D721Med (cell line): ENCODE measurements around the gene TPH2.

Experiments used
- DNase-seq: peaks from one replicate; pipeline ENCODE4 v3.0.0; 2011; ENCODE audit warnings: low spot score; ENCODE audit not compliant: insufficient read length
- FAIRE-seq: peaks from 2 replicates; lab custom pipeline; 2011; peaks lifted over from hg19 to GRCh38; lab: Jason Lieb, UNC
- TF ChIP-seq, protein P1 (sequence below): IDR thresholded peaks from 2 replicates; pipeline ENCODE4 v1.5.1; 2012; ENCODE audit warnings: mild to moderate bottlenecking, control low read depth; ENCODE audit not compliant: insufficient read depth; ENCODE audit errors: missing control alignments

Gene TPH2

GRCh38 chr12:71958056-71958455 is 19.4 kb downstream of the TPH2 start:
- TF ChIP-seq, protein P1, sequence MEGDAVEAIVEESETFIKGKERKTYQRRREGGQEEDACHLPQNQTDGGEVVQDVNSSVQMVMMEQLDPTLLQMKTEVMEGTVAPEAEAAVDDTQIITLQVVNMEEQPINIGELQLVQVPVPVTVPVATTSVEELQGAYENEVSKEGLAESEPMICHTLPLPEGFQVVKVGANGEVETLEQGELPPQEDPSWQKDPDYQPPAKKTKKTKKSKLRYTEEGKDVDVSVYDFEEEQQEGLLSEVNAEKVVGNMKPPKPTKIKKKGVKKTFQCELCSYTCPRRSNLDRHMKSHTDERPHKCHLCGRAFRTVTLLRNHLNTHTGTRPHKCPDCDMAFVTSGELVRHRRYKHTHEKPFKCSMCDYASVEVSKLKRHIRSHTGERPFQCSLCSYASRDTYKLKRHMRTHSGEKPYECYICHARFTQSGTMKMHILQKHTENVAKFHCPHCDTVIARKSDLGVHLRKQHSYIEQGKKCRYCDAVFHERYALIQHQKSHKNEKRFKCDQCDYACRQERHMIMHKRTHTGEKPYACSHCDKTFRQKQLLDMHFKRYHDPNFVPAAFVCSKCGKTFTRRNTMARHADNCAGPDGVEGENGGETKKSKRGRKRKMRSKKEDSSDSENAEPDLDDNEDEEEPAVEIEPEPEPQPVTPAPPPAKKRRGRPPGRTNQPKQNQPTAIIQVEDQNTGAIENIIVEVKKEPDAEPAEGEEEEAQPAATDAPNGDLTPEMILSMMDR: no peak
- DNase-seq (no peak), FAIRE-seq (no peak)

DNA sequence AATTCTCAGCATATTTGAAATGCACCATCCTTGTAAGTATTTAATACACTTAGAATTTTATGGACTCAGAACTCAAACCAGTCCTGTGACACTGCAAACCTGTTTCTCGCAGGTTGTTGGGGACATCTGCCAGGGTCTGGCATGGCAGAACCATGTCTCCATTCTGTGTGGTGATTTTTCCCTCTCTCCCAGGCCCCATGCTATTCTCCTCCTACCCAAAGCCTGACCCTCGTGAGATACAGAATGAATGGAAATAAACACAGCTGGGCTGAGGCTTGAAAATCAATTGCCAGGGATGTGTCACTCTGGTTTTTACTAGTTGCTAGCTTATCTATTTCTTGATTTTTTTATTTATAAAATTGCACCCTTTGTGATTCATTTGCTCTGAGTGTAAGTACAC is 19.8 kb downstream of the TPH2 start:
- FAIRE-seq: no peak
- TF ChIP-seq, protein P1: no peak
- DNase-seq: no peak

DNA sequence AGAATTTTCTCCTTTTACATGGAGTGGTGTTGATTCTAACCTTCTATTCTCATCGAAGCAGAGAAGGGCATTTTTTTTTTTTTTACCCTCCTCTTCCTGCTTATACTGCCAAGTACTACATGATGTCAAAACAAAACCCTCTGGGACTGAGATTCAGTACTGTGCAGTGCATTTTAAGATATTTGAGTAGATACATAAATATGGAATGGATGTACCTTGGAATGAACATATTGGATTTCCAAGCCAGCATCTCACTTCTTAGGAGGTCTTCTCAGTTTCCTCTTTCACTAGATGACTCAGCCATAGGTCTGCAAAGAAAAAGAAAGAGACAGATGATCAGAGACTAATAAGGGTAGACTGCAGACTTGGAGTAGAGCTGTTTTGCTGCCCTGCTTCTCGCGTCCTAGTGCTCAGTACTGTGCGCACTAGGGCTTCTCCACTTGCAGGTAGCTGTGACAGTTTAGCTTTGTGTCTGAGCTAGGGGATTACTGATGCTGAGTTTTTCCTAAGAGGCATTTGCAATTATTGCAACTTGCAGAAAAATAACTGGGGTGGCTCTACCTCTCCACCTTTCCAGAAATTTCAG is 20.4 kb downstream of the TPH2 start:
- FAIRE-seq: no peak
- TF ChIP-seq, protein P1: no peak
- DNase-seq: no peak

DNA sequence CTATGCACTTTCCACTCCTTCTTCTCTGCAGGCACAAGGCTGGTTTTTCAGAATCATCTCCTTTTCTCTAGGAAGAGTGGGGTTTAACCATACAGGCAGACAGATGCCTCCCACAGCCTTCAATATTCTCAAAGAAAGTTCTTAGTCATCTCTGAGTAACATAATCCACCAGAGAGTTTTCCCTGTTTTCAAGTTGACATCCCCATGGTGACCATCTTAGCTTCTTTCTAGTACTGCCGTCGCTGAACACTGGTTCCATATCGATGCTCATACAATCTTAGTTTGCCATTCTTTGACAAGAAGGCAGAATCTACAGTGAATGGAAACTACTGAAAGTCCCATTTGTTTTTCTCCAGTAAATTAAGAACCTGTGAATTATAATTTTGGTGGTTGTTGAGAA is 28.6 kb downstream of the TPH2 start:
- TF ChIP-seq, protein P1: no peak
- DNase-seq (no peak), FAIRE-seq (no peak)

DNA sequence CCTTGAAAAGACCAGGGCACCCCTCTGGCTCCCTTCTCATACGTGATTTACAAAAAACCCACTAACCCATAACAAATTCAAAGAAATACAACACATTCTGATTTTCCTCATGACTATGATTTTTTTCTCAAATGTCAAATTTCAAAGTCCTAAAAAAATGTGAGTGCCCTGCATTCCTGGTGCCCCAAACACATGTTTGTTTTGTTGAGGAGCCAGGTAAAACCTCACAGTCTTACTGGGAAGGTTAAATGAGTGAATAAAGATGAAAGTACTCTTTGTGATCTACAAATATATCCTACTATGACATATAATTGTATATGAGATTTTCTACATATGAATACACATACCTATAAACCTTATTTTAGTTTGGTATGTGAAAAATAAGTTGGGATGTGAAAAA is 30.7 kb downstream of the TPH2 start:
- TF ChIP-seq, protein P1: no peak
- no peak for FAIRE-seq
- no peak for DNase-seq

- no peak for FAIRE-seq
- TF ChIP-seq, protein P1: no peak
These were observed 31.4 kb downstream of the TPH2 start for GRCh38 chr12:71970031-71970430.

GRCh38 chr12:71972441-71973074 is 33.9 kb downstream of the TPH2 start:
- no peak for DNase-seq
- no peak for FAIRE-seq
- TF ChIP-seq, protein P1: no peak

More at GRCh38 chr12:71970031-71970430, 31.4 kb downstream of the TPH2 start:
- DNase-seq: no peak
